GM18867 (cell line): Measurements from ENCODE around the gene NOC2L.

Experiments
- ATAC-seq: cut with Tn5 transposase; IDR thresholded peaks from one replicate; pipeline ENCODE4 v1.9.1; 2021; ENCODE audit warnings: mild to moderate bottlenecking, moderate library complexity; ENCODE audit not compliant: unreplicated experiment

NOC2L gene

DNA sequence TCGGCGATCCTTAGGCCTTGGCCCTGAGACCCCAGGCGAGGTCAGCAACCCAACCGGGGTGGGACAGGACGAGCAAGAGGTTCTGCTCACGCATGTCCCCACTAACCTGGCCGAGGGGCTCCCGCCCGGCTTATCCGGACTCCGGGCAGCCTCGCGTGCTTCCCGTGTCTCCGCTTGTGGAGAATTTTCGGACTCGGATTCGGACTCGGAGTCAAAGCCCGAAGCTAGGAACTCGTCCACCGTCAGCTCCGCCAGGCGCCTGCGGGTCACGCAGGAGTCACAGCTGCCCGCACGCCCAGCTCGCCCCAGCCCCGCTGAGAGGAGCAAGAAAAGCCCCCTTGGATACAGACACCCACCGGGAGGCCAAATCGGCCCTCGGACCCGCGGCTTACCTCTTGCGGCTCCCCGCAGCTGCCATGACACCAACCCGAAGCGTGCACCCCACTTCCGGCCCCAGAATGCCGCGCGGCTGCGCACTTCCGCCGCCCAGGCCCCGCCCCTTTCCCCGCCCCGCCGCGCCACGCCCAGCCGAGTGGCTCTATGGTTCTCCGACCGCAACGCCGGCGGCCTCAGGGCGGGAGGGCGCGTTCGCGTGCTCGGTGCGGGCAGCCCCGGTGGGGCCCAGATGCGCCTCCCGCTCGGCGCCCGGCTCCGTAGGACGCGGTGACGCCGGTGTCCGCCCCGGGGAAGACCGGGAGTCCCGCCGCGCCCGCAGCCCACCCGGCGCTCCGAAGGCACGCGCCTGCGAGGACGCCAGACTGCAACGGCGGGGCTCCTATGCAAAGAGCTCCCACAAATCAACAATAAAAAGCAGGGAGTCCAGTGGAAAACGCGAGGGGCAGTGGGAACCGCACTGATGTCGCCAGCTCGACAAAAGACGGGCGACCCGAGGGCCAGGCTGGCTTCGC lies at the start of gene NOC2L:
Gene NOC2L (minus strand): TSS at position 434 of the 908 bp plus-strand sequence. CDS start 16 bp downstream, at position 418.
- peak; percentile 67 for ATAC-seq

DNA sequence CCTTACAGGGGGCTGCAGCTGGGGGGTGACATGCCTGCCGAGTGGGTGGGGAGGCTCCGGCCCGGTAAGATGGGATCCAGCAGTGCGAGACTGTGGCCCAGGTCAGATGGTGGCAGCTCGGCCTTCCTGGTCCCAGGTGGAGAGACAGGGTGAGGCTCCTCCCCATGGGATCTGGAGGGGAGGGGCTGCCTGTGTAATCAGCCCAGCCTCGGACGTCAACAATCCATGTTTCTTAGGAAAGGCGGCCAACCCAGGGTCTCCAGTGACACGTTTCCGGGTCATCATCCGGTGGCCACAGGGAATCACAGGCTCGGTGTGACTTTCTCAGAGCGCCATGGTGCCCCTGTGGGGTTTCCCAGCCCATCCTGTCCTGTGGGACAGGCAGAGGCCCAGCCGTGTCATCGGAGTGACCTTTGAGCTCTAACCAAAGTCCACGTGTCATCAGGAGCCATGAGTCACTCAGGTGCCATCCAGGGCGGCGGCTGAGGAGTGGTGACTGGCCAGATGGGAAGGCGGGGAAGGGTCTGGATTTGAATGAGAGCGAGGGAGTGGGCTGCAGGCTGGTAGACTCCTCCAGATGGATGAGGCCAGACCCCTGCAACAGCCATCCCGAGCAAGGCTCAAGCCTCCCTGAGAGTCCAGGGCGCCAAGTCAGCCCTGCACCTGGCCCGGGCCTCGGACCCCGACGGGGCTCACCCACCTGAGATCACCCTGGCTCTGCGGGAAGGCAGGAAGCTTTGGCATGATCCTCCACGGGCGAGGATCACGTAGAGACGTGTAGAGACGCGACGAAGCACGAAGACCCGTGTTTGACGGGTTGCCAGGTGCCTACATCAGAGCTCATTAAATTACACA lies 47.5 kb upstream of the NOC2L start:
- no peak for ATAC-seq

DNA sequence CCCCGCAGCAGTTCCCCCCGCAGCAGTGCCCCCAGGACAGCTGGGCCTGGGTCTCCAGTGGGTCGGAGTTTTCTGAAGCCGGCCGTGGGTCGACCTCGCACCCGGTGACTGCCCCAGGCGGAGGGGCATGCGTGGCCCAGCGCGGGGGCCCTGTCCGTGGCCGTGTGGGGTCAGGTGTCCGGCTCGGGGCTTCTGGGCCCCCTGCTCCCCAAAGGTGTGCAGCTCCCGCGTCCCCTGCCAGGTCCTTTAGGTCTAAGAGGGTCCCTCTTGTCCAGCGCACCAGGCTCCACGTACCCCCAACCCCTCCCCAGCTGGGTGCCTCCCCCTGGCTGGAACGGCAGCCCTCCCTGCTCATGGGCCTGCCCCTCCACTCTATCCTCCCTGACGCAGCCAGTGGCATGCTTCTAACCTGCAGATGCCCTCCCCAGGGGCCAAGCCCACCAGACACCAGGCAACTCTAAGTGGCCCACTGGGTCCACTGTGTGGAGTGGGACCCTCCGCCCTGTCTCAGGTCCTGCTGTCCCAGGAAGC lies 46.8 kb upstream of the NOC2L start:
- ATAC-seq = no peak

DNA sequence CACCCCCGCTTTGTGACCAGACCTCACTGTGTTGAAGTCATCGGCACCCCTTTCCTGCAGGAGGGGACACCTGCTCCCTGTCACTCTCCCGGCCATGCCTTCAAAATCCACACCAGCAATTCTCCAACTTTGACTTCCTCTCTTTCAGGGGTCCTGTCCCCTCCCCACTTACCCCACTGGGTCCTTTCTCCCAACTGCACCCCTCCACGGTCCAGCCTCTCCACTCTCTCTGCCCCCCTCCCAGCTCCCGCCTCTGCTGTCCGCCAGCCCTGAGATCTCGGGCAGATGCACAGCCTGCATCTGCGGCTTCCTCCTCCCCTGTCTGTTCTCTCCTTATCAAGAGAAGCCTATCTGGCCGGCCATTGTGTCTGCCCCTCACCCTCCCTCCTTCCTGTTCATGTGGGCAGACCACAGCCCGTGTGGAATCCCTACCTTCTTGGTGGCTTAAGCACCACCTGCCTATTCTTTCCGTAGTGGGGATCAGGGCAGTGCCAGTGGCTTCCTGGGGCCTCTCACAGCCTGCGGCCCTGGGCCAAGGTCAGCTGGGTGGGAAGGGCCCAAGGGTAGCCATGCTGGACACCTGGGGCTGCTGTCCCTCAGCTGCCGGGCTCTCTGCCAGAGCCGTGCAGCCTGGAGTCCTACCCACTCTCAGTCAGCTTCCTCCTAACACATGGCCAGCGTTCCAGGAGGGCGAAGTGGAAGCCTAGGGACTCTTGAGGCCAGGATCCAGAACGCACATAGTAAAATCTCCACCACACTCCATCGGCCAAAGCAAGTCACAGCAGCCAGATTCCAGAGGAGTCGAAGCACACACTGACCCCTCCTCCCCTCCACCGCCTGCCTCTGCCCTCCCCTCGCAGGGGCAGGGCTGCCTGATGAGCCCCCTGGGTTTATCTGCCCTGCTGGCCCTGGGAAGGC lies 46.0 kb upstream of the NOC2L start:
- no peak for ATAC-seq

DNA sequence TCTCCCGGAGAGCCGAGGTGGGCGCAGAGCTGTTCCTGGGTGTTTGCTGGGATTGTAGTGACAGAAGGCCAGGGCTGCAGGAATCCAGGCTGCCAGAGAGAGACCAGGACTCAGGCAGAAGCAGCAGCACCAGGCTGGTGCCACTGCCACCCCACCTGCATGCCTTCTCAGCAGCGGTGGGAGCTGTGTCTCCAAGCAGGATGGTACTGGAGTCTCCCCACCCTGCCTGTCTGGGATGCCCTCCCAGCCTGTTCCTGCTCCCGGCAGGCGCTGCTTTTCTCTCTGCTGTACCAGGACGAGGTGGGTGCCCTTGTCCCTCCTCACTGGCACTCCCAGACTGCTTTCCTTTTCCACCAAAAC lies 45.3 kb upstream of the NOC2L start:
- no peak for ATAC-seq

DNA sequence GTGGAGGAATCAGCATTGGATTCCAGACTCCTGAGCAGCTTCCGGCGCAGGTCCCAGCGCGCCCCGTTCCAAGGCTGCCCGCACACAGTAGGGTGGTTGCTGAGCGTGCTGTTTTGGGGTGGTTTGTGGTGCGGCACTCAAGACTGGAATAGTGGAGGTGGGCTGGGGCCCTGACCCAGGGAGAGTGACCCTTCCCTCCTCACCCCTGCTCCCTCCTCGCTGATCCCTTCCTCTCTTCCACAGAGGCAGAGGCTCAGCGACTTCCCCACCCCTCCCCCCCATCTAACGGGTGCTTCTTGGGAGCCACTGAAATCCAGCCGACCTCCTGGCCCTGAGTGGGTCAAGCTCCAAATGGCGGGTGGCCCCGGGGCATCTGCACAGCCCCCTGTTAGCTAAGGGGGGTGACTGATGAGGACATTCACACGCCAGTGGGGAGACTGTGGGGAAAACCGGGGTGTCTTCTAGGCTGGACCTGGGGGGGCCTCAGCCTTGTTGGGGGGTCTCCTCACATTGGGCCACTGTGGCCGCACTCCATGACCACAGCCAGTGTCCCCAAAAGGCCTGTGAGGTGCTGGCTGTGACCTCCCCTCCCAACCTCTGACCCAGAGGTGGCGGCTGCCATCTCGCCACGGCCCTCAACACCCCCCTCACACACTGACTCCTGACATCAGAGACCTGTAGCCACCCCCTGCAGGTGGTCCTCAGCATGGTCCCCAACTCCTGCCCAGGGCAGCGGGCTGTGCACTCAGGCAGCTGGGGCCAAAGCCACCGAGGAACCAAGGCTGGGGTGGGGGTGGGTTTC lies 44.8 kb upstream of the NOC2L start:
- no peak for ATAC-seq

DNA sequence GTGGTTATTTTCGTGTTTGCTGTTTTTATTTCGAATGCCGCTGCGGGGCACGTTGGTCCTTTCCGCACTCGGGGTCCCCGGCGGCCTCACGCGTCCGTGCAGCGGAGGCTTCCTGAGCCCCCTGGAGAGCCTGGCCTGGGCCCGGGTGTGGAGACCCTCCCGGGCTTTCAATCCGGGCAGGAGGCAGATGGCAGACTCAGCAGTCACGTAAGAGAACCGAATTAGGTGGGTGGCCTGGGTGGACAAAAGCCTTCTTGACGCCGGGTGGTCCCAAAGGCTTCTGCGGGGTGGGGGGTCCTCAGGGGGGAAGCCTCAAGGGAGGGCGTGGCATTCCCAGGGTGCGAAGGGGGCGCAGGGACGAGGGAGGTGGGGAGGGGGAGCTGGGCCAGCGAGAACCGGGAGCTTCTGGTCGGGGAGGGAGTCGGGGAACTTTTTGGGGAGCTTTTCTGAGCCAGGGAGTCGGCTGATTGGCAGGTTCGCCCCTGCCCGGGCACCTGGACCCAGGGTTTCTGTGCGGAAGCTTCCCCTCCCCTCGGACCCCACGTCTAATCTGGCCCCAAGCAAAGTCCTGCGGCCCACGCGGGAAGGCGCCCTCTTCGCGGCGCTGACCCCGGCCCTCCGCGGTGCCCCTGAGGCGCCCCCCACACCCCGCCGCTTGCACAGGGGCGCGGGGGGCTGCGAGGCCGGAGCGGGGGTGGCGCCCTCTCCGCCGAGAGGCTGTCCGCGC lies 42.2 kb upstream of the NOC2L start:
- ATAC-seq = no peak

DNA sequence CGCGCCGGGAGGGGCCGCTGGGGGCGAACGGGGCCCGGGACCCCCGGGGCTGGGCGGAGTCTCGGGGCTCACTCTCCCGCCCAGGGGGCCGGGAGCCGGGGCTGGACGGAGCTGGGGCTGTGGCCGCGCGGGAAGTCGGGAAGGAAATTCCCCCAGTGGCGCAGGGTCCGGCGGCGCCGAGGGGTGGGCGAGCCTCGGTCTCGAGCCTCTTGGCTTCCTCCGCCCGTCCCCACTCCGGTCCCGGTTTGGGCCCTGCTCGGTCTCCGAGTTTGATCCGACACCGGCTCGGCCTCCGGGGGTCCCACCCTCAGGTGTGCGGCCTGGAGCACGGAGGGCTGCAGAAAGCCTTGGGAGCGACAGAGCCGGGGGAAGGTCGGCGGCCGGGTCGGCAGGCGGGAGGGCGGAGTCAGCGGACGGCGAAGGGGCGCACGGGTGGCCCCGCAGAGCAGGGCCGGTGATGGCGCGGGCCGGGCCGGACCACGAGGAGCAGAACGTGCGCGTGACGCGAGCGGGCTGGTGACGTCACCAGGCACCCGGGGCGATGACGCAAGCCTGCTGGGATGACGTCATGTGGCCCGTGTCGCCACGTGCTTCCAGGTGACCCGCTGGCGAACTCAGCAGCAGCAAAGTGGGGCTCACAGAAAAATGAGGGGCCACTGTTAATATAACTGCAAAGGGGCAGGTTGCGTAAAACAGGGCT lies 41.5 kb upstream of the NOC2L start:
- ATAC-seq = no peak

DNA sequence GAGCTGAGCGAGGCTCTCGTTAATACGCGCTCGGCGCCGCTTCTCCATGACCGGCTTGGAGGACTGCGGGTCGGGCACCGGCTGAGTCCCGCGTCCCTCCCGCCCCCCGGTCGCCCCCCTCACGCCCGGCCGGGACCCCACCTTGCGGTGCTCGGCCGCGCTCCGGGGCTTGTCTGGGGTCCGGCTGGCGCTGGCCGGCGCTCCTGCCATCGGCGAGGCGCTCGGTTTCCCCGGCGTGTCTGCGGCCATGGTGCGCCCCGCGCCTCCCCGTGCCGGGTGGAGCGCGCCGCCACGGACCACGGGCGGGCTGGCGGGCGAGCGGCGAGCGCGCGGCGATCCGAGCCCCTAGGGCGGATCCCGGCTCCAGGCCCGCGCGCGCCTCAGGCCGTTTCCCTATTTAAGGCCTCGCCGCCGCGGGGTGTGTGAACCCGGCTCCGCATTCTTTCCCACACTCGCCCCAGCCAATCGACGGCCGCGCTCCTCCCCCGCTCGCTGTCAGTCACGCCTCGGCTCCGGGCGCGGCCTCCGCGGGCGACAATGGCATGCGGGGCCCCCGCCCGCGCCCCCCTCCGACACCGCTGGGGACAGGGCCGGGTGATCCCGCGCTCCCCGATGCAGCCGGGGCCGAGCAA lies 40.8 kb upstream of the NOC2L start, which contains the start of gene HES4:
Gene HES4 (minus strand): TSS at position 373 of the 632 bp plus-strand sequence. CDS start 124 bp downstream, at position 249.
- no peak for ATAC-seq

DNA sequence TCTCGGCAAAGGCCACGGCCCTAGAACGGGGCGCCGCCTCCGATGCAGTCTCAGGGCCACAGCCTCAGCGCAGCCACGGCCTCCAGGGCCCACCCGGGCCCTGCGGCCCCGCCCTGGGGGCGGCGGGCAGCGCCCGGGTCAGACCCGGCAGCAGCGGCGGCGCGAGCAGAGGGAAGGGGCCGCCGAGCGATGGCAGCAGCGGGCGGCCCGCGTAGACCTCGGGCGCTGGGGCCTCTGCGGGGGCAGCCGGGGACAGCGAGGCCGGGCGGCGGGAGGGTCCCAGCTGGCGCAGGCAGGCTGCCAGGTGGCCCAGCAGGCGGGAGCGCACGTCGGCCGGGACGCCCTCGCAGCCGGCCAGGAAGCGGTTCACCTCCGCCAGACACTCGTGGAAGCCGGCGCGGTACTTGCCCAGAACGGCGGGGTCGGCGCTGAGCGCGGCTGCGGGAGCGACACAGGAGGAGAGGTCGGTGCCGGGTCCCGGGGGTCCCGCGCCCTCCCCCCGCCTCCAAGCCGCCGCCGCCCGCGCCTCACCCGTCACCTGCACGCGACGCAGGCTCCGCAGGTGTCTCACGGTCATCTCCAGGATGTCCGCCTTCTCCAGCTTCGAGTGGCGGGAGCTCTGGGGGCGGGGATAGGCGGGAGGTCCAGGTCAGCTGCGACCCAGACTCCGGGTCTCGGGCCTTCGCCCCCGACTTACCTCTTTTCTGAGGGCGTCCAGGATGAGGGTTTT lies 40.1 kb upstream of the NOC2L start:
- ATAC-seq = no peak

DNA sequence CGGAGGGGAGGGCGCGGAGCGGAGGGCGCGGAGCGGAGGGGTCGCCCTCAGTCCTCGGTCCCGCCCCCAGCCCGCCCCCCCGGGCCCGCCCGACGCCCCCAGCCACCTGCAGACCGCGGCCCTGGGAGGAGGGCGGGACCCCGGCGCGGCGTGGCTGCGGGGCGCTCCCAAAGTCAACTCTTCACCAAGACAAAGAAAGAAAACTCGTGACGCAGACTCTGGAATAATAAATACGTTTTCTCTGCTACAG lies 39.6 kb upstream of the NOC2L start:
- no peak for ATAC-seq

DNA sequence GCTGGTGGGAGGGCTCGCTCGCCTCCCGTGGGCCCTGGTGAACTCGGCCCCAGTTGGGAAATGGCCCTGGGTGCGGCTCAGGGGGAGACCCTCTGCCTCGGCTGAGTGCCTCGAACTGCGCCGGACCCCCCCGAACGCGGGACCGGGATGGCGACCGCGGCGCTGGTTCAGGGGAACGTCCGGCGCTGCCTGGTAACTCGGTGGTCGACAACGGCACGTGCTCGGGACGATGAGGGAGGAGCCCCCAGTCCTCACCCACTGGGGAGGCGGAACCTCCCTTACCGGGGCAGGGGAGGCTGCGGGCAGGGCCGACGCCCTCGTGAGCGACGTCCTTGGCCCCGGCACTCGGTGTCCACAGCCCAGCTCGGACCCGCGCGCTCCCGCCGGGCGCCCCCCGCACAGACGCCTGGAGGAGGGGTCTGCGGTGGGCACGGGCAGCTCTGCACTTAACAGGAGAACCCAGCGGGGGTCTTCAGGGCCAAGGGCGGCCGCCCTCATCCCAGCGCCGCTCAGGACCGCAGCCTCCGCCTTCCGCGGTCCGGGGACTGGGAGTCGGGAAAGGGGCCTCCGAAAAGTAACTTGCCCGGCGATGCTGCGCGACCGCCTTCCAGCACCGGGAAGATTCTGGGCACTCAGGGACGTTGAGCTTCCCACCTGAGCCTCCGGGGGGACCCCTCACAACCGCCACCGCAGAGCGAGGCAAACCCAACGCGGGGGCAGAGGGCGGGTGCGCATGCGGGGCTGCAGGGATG lies 39.1 kb upstream of the NOC2L start:
- ATAC-seq = no peak

DNA sequence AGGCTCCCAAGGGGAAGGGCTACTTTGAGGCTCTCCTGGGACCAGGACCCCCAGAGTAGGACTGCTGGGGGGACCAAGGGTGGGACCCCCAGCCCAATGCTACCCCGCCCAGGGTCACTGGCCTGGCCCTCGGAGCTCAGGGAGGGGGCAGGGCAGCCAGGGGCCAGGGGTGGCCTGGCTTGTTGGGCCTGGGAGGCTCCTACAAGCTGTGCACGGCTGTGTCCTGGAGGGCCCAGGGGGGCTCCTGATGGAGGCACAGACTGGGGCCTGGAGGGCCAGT lies 38.6 kb upstream of the NOC2L start:
- ATAC-seq = no peak

DNA sequence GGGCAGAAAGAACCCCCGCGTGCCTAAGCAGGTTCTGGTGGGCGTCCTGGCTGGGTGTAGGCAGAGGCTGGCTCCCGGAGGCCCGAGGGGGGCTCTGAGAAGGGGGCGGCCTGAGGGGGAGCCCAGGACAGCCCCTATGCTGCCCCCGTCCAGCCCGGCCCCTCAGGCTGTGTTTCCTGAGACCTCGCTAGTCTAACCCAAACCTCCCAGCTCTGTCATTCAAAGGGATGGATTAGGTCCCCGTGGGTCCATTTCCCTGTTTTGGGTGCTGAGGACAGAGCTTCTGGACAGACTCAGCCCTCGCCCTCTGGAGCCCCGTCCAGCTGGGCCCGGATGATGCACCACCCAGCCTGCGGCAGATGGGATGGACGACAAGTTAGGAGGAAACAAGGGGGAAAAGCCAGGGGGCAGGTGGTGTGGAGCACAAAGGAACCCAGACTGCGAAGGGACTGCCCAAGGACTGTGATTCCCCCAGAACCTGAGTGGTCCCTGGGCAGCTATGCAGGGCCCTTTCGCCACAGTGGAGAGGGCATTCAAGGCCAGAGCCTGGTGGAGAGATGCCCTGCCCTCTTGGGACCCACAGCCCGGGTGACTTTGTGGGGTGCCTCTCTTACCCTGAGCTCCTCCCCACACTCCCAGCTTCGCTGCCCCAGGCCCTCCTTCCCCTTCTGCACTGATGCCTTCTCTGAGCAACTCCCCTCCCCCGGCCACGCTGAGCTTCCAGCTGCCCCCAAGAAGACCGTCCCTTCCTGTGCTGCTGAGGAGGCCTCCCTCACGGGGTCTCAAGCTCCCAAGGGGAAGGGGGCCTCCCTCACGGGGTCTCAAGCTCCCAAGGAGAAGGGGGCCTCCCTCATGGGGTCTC lies 38.0 kb upstream of the NOC2L start:
- no peak for ATAC-seq

DNA sequence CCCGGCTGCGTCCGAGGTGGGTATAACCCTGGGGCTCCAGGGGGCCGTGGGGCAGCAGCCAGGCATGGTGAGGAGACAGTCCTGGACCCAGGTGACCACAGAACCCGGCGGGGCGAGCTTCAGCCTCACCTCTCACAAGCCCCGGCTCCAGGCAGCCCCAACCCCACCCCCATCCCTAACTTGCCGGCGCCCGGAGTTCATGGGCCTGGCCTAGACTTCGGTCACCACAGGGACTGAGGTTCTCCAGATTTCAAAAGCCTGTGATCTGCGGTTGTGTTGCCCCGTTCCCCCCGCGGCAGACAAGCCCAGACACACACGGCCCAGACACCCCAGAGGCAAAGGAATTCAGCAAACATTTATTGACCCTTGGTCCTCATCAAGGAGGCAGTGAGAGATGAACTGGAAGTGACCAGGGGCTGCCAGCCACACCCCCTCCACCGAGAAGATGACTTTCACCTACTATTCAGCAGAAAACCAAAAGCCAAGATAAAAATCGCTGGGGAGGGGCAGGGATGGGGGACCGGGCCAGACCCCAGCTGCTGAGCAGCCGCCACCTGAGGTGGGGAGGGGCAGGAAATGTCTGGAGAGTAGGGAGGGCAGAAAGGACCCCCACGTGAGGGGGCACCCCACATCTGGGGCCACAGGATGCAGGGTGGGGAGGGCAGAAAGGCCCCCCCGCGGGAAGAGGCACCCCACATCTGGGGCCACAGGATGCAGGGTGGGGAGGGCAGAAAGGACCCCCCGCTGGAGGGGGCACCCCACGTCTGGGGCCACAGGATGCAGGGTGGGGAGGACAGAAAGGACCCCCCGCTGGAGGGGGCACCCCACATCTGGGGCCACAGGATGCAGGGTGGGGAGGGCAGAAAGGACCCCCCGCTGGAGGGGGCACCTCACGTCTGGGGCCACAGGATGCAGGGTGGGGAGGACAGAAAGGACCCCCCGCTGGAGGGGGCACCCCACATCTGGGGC lies 36.9 kb upstream of the NOC2L start:
- no peak for ATAC-seq
